Measurements from ENCODE around the gene SPATA45. TPM values are rescaled to one million over a fixed set of nuclear protein-coding genes. Genes with fewer than 3 reads are reported as not detected.
A peak's percentile ranks its signal among the peaks of the same experiment; 100 is the strongest.
"Not testable (repeated sequence)": the region's sequence is repeated elsewhere in the genome, so short reads cannot be mapped to it uniquely, and the experiment has no call there.

SPATA45 gene
- total RNA-seq, 4 donors from 2014 or later: not detected

DNA sequence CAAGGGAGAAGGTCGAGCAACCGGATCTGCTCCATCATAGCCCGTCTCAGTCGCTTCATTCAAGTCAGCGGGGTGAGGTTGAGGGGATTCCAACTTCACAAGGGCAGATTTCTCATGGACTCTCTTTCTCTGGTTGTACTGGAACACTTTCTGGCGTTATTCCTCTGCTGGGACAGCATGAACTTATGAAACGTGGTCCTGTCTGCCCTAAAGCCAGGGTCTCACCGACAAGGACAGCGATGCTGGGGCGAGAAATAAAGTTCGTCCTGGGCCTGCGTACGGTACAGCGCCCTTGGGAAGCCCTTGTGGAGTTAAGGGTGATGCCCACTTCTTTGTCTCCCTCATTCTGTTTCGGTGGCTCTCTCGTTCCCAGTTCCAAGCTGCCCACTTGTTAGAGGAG lies 9.3 kb upstream of the SPATA45 start:
- 88 to 92% methylated on average over 16 of the region's 16 CpGs for WGBS, 2 donors
- H3K4me1 ChIP-seq: peaks cover 5 to 19% of the 10 kb centered on the region in 2 donors
- H3K4me3 ChIP-seq (replicated peaks in 1 of 3): no peak overlapping the region
- H3K27ac ChIP-seq: no peak overlapping the region
- no peaks in the 10 kb centered on the region for H3K27me3 ChIP-seq
- no peak for TF ChIP-seq POLR2A (IDR thresholded peaks at IDR 0.05)
- TF ChIP-seq, protein P1, sequence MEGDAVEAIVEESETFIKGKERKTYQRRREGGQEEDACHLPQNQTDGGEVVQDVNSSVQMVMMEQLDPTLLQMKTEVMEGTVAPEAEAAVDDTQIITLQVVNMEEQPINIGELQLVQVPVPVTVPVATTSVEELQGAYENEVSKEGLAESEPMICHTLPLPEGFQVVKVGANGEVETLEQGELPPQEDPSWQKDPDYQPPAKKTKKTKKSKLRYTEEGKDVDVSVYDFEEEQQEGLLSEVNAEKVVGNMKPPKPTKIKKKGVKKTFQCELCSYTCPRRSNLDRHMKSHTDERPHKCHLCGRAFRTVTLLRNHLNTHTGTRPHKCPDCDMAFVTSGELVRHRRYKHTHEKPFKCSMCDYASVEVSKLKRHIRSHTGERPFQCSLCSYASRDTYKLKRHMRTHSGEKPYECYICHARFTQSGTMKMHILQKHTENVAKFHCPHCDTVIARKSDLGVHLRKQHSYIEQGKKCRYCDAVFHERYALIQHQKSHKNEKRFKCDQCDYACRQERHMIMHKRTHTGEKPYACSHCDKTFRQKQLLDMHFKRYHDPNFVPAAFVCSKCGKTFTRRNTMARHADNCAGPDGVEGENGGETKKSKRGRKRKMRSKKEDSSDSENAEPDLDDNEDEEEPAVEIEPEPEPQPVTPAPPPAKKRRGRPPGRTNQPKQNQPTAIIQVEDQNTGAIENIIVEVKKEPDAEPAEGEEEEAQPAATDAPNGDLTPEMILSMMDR (IDR thresholded peaks at IDR 0.05): no peak
- no peaks in the 10 kb centered on the region for H3K9me3 ChIP-seq
- H3K36me3 ChIP-seq: no peaks in the 10 kb centered on the region
- DNase-seq: no peak
- intact Hi-C loops (cut with DNase I): loop anchor here (10.0 kb wide), 1 partner anchor 62 kb away; the partner anchor contains the start of genes NSL1 and TATDN3

DNA sequence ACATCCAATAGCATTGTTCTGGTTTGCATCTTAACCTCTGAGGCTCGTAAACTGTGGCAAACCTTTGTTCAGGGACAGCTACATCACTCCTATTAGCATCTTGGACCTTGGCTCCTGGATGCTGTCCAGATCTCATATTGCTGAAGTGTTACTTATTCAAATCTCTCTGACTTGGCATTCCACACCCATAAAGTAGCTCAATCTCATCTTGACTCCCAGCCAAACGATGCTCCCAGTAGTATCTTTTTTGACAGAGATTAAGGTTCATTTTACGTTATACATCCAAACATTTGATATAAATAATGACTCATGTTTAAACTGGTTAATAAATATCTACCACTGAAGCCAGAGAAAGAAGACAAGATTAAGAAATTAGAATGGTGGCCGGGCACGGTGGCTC lies 6.2 kb upstream of the SPATA45 start:
- Histone ChIP-seq H3K4me1 (peaks cover under 1 to 3% of the 10 kb centered on the region in 2 donors), H3K4me3 (replicated peaks in 1 of 3) (no peak overlapping the region), H3K9me3 (no peaks in the 10 kb centered on the region), H3K36me3 (no peaks in the 10 kb centered on the region), H3K27ac (no peak overlapping the region), H3K27me3 (no peaks in the 10 kb centered on the region)
- intact Hi-C loops (cut with DNase I): loop anchor here (10.0 kb wide), 1 partner anchor 59 kb away; the partner anchor contains the start of genes NSL1 and TATDN3
- no peak for DNase-seq
- TF ChIP-seq, protein P1 (IDR thresholded peaks at IDR 0.05): no peak
- TF ChIP-seq POLR2A (IDR thresholded peaks at IDR 0.05): no peak
- WGBS, 2 donors: 91 to 97% methylated on average over 5 of the region's 5 CpGs

DNA sequence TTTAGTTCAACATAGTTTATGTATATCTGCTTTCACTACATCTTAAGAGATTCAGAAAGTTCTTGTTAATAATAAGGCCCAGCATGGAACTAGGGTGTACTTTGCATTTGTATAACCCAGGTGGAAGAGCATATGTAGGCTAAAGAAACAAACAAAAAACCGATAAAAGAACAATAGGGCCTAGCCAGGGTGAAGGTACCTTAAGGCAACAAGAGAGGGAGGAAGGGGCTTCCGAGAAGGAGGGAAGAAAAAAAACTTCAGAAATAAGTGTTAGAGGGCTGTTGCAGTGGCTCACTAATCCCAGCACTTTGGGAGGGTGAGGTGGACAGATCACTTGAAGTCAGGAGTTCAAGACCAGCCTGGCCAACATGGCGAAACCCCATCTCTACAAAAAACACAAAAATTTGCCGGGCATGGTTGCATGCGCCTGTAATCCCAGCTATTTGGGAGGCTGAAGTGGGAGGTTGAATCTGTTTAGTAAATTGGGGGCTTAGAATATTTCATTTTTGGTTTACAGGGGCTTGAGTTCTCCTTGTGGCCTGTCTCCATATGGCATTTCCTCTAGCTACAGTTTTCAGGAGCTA lies 4.7 kb upstream of the SPATA45 start:
- H3K9me3 ChIP-seq: no peaks in the 10 kb centered on the region
- TF ChIP-seq POLR2A (IDR thresholded peaks at IDR 0.05): no peak
- TF ChIP-seq, protein P1 (IDR thresholded peaks at IDR 0.05): no peak
- H3K27ac ChIP-seq: no peak overlapping the region
- WGBS, 2 donors: 88 to 89% methylated on average over 5 of the region's 5 CpGs
- intact Hi-C loops (cut with DNase I): loop anchor here (10.0 kb wide), 1 partner anchor 57 kb away; the partner anchor contains the start of genes NSL1 and TATDN3
- peaks cover 0 to 1% of the 10 kb centered on the region in 2 donors for H3K4me1 ChIP-seq
- DNase-seq: no peak
- H3K27me3 ChIP-seq: no peaks in the 10 kb centered on the region
- no peak overlapping the region for H3K4me3 ChIP-seq (replicated peaks in 1 of 3)
- no peaks in the 10 kb centered on the region for H3K36me3 ChIP-seq

DNA sequence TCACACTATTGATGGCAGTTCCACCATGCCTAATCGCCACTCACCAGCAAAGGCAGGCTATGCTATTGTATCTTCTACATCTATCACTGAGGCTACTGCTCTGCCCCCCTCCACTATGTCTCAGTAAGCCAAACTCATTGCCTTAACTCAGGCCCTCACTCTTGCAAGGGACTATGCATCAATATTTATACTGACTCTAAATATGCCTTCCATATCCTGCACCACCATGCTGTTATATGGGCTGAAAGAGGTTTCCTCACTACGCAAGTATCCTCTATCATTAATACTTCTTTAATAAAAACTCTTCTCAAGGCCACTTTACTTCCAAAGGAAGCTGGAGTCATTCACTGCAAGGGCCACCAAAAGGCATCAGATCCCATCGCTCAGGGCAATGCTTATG lies 2.9 kb downstream of the SPATA45 start:
- H3K4me3 ChIP-seq (replicated peaks in 1 of 3); H3K4me1 ChIP-seq; H3K27me3 ChIP-seq; DNase-seq; intact Hi-C loops (cut with DNase I); H3K36me3 ChIP-seq; H3K27ac ChIP-seq; H3K9me3 ChIP-seq: not testable (repeated sequence)
- WGBS, 2 donors: 86 to 96% methylated on average over 3 of the region's 3 CpGs

DNA sequence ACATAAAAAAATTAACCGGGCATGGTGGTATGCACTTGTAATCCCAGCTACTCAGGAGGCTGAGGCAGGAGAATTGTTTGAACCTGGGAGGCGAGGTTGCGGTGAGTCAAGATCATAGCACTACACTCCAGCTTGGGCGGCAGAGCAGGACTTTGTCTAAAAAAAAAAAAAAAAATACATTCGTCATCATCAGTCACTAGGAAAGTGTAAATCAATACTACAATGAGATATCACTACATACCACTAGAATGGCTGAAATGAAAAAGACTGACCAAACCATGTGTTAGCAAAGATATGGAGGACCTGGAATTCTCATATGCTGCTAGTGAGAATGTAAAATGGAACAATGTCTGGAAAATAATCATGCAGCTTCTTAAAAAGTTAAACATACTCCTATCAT lies 9.3 kb downstream of the SPATA45 start:
- intact Hi-C loops (cut with DNase I): no loop called here
- Histone ChIP-seq H3K36me3 (no peaks in the 10 kb centered on the region), H3K9me3 (no peaks in the 10 kb centered on the region), H3K4me1 (no peaks in the 10 kb centered on the region), H3K4me3 (replicated peaks in 1 of 3) (no peak overlapping the region), H3K27ac (no peak overlapping the region), H3K27me3 (no peaks in the 10 kb centered on the region)
- WGBS, 2 donors: 89 to 96% methylated on average over 5 of the region's 5 CpGs
- DNase-seq: no peak
- TF ChIP-seq, protein P1 (IDR thresholded peaks at IDR 0.05): no peak
- TF ChIP-seq POLR2A (IDR thresholded peaks at IDR 0.05): no peak

DNA sequence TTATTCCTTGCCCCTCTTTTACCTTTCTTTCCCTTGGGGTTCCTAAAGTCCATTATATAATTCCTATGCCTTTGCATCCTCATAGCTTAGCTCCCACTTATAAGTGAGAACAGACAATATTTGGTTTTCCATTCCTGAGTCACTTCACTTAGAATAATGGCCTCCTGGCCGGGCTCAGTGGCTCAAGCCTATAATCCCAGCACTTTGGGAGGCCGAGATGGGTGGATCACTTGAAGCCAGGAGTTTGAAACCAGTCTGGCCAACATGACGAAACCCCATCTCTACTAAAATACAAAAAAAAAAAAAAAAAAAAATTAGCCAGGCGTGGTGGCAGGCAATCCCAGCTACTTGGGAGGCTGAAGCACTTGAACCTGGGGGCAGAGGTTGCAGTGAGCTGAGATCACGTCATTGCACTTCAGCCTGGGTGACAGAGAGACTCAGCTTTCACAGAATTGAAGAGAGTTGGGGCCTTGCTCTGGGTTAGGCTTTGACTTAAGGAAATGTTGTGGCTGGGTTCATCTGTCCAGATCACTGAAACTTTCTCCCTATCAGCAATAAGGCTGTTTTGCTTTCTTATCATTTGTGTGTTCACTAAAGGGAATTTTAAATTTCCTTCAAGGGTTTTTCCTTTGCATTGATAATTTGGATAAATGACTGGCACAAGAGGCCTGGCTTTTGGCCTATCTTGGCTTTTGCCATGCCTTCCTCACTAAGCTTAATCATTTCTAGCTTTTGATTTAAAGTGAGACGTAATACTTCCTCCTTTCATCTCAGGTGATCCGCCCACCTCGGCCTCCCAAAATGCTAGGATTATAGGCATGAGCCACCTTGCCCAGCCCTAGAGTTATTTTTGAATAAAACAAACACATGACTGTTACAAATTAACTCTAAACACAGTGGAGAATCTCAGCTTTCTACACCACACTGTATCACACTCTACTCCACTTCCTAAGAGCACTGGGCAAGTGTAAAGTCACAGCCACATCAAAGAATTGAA lies 13.9 kb downstream of the SPATA45 start:
- H3K4me1 ChIP-seq; H3K36me3 ChIP-seq; intact Hi-C loops (cut with DNase I); H3K27me3 ChIP-seq; H3K4me3 ChIP-seq (replicated peaks in 1 of 3); H3K27ac ChIP-seq; H3K9me3 ChIP-seq: not testable (repeated sequence)
- WGBS, 2 donors: 73 to 80% methylated on average over 8 of the region's 8 CpGs
- DNase-seq: peak in 1 of 2 donors; percentile 28
